NCI-H748 (cell line): ENCODE data around the gene KITLG.
"Not testable (repeated sequence)": the region's sequence is repeated elsewhere in the genome, so short reads cannot be mapped to it uniquely, and the experiment has no call there.

Source experiments
- DNase-seq: peaks from one replicate; lab custom pipeline; 2025; ENCODE audit not compliant: unreplicated experiment; lab: John Stamatoyannopoulos, UW

Gene KITLG, protein sequence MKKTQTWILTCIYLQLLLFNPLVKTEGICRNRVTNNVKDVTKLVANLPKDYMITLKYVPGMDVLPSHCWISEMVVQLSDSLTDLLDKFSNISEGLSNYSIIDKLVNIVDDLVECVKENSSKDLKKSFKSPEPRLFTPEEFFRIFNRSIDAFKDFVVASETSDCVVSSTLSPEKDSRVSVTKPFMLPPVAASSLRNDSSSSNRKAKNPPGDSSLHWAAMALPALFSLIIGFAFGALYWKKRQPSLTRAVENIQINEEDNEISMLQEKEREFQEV

DNA sequence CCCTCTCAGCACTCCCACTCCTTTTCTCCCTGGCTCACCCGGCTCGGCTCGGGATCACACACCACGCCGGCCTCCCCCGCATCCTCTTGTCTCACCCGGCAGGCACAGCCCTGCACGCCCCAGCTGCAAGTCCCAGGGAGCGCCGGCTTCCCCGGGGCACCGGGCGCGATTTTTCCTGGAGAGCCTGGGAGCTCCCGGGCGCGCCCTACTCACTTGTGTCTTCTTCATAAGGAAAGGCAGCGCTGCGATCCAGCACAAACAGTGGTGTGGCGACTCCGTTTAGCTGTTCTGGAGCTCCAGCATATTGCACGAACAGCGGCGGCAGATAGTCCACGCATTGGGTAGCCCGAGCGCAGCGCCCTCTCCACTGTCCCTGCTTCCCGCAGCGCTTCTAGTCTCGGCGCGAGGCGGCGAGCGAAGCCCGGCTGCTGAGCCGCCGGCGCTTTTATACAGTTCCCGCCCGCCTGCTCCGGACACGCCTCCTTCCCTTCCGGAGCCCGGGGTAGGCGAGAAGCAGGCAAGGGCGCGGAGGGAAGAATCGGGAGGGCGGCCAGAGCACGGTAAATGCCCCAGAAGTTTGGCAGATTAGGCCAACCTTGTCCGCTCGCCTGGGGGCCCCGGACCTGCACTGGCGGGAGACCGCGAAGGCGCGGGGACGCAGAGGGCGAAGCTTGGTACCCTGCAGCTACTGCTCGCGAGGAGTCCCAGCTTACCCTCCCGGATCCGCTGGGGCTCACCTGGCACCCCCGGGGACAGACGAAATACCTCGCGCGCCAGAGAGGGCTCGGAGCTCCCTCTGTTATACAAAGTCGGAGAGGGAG lies at the start of gene KITLG:
KITLG (minus strand) TSS at position 421 of the 821 bp plus-strand sequence; CDS start at position 228, 193 bp downstream.
- peak; percentile 97 for DNase-seq

DNA sequence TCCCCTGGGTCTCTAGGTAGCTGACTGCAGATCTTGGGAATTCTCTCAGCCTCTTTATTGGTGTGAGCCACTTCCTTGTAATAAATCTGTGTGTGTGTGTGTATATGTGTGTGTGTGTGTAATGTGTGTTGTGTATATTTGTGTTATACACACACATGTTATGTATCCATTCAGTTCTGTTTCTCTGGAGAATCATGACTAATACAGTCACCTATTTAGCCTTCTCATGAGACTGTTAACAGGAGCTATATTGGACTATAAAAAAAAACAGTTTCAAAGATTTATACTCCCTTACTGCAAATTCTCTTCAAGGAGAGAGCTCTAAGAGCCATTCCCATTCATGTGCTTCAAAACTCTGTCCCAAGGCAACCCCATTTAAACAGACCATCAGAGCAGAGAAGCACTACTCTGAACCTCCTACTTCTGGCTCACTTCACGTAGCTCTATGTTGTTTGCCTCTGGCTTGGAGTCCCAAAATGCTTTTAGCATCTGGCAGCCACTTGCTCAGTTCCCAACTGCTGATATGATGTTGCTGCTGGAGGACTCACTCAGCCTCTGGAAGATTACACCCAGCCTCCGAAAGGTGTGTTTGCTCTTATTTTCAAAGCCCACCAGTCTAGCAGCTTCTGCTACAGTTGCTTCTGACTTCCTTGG lies 48.7 kb upstream of the KITLG start:
- no peak for DNase-seq

DNA sequence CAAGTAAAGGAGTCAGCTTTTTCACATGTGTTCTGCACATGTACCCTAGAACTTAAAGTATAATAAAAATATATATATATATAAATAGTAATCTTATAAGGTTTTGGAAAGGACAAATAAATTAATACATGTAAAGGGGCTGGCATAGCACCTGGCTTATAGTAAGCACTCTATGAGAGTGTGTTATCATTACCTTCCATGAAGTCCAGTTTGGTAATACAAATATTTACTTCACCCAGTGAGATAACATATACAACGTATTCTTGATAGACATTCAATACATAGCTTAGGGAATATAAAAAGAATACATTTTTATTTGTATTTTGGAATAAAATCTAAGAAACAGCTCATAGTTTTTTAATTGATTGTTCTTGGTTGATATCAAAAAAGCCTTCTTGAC lies 47.8 kb upstream of the KITLG start:
- not testable (repeated sequence) for DNase-seq

DNA sequence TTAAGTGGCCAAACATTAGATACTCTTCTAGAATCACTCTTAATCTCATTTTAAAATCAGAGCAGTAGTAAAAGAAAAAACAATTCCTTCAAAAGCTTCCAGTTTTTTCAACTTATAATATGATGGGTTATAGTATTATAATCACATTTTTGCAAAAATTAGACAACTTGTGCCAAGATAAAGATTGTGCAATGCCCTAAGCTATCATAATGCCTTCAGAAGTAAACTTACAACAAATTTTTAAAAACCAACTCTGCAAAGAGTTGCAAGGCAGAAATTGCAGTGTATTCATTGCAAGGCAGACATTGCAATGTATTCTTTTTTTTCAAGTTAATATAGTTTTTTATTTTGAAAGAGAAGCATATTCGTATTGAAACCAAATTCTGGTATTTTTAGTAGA lies 47.2 kb upstream of the KITLG start:
- DNase-seq, result no peak

DNA sequence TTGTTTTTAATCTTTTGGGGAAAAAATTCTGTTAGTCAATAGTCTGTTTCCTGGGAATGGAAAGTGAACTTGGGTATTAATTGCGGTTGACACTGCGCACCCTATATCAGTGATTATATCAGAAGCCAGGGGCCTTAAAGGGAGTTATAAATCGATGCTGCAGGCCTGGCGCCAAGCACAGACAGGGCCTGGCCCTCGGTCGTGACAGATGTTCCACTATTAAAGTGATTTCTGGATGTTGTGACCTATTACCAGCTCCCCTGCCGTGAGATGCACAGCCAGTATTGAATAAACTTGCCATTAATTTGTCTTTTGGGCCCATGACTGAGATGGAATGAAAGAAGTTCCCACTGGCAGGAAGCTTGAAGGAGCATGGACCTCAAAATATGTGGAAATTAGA lies 45.1 kb upstream of the KITLG start:
- no peak for DNase-seq

DNA sequence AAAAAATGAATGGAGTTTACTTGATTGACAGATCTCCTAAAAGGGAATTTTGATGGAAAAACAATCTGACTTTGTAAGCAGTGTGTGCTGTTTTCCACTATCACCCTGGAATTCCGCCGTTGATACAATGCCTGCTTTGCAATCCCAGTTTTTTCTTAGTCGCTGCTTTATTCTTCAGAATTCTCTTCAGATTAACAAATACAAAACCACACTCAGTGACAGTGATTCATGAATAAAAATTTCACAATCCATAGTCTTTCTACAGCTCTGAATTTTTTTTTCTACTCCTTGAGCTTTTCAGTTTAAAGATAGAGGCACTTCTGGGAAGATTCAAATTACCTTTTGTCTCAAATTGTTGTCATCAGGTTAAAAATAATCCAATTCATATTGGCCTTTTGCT lies 44.6 kb upstream of the KITLG start:
- DNase-seq, result no peak

DNA sequence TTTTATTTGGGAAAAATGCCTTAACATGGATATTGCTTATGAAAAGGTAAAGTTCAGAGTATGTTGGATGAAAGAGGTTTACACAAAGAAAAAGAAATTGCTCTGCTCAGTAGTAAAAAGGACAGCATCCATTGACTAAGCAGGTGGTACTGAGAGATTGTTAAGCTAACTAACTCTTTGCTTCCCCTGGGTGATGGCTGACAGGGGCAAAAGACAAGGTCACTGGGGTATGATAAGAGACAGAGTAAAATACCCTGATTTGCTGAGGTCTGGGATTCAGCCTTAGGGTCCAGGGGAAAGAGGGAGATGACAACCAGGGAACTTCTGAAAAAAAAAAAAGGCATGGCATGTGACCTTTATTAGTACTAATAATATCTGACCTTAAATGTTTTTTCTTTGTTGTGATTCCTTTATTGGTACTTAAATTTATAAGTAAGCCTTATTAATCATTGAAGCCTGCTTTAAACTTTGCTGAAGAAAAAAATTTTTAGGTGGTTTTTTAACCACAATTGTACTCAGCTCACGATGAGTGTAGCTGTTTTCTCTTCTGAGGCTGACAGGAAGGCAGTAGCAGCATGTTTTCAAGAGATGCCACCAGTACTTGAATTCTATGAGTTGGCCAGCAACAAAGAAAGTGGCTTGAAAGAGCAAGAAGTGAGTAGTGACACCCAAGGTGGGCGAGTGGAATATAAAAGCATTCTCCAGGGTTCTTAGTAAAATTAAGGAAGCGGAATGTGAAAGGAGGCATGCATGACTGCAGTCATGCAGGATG lies 43.7 kb upstream of the KITLG start:
- no peak for DNase-seq

DNA sequence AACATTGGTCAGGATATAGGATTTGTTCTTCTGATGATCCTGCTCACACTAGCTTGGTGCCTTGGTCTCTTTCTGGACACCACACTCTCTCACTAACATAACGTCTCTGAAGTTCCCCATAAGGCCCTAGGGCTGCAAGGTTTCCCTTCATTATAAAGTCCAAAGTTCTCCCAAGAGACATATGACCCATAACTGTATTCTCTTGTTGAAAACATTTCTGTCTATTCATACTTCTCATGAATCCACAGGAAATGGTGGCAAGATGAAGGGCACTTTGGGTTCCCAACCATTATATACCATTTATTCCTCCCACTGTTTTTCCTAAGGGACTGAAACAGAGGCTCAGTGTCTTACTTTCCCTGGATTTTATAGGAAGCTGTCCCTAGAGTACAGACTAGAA lies 37.1 kb upstream of the KITLG start:
- no peak for DNase-seq

DNA sequence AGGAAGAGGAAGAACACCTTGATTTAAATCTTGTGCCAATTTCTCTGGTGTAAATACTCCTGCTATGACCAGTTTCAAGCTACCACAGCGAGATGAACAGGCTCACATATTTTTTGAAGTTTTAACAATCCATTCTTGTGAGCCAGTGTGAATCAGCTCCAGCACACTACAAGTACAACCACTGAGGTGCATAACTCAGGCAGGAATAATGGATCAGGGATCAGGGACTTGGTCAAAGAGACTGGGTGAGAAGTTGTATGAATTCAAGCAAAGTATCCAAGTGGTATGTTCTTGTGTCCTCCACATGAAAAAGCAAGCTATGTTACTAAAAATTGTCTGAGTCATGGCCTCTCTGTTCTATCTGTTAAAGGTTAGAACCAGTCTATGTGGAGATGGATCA lies 35.2 kb upstream of the KITLG start:
- no peak for DNase-seq

DNA sequence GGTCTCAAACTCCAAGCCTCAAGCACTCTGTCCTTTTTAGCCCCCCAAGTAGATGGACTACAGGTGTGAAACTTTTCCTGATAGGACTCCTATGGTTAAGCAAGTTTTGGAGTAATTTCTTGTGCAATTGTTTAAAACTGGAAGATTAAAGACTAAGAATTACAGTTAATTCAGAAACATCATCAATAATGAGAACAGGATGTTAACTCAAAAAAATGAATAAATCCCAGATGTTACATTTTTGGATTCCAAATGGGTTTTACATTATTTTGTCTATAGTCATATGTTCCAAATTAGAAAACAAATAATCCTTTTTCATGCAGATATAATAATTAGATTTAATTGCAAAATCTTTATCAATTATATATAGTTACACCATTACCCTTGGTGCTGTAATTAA lies 24.4 kb upstream of the KITLG start:
- no peak for DNase-seq

DNA sequence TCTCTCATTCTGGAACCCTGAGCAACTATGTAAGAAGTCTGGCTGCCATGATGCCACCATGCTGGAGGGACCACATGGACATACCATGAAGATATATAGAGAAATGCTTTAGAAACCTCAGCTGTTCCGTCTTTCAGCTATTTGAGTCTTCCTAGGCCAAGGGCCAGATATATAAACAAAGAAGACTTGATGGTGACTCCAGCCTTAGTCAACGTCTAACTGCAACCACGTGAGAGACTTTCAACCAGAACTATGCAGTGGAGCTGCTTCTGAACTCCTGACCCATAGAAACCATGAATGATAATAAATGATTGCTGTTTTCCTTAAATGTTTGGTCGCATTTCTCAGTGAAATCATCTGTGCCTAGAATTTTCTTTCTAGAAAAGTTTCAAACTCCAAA lies 20.0 kb upstream of the KITLG start:
- no peak for DNase-seq

DNA sequence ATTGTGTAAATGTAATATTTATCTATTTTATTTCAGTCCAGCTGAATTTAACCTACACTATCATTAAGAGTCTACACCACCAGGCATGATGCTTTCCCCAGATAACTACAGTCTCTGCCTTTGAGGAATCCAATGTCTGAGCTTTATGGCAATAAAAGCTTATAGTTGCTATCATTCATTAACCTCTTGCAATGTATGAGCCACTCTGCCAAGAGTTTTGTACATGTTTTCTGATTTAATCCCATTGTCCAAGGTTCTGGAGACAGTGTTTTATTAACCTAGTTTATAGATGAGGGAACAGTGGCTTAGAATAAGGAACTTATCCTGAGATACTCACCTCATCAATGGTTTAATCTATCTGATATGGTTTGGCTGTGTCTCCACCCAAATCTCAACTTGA lies 17.1 kb upstream of the KITLG start:
- DNase-seq, result no peak

DNA sequence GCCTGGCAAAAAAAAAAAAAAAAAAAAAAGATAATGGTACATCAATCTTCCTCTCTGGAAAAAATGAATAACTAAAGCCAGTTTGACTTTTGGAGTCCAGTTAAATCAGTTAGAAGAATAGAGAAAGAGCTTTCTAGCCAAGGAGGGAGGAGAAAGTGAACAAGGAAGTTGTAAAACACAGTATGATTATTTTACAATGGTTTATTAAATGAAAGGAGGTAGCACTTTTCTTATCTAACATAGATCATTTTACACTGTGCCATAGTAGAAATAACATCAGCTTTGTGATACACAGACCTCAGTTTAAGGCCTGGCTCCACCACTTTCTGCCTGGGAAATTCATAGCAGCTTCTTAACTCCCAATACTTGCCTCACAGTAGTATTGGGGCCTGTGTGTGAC lies 15.4 kb upstream of the KITLG start:
- no peak for DNase-seq

DNA sequence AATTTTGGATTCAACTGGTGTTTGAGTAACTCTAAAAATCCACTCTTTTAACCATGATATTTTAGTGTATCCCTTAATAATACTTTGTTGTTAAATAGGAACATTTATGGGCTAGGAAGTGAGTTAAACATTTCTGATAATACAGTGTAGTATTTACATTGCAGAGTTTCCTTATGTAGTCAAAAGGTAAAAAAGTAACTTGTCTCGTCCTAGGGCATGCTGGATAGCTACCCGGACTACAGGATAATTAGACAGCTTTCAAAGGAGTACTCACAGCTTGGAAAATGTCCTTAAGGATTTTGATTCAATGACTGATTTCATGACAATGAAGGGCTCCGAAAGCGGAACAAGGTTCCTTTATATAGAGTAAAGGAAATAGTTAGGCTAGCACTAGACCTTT lies 14.5 kb upstream of the KITLG start:
- no peak for DNase-seq

DNA sequence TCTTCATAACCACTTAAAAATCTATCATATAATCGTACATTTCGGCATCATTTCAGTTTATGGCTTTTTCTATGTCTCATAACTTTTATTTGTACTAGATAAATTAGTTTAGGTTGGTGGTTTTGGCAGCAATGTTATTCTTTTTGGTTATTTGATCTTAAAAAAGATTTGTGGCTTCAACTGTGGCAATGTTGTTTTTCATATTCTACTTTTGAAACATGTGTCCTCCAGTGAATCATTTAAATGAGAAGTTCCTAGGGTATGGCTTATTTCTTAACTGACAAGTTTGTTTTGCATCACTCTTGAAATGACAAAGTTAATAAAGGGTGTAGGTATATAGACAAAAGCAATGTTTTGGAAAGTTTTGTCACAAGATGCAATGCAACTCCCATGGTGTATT lies 11.1 kb upstream of the KITLG start:
- DNase-seq, result no peak

DNA sequence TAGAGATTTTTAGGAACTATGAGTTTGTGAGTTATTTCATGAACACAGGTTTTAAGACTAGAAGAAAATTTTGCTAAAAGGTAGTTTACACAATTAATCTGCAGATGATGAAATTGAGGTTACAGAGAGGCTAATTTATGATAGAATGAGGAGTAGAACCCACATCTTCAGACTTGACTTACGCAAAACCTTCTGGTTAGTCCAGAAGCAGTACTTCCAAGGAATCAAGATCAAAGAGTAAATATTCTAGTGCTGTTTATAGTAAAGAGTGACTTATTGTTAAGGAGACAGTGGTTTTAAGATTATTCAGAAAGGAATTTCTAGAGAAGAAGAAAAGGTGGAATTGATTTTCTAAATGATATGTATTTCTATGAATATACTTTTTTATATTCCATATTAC lies 10.6 kb upstream of the KITLG start:
- DNase-seq, result no peak

DNA sequence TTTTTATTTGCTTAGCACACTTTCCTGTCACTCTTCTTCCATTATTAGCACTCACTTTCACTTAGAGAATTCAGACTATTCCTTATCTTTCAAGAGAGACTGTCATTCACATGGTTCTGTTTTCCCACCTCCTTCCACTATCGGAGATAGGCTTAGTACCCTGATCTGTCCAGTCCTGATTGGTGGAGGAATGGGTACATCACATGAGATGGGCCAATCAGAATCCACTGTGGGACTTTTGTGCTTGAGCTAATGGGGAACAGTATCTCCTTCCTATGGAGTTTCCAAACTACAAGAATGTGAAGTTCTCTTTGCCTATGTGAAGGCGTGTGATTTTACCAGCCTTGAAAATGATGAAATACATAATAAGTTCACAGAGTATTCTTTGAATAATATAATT lies 4.8 kb upstream of the KITLG start:
- no peak for DNase-seq

DNA sequence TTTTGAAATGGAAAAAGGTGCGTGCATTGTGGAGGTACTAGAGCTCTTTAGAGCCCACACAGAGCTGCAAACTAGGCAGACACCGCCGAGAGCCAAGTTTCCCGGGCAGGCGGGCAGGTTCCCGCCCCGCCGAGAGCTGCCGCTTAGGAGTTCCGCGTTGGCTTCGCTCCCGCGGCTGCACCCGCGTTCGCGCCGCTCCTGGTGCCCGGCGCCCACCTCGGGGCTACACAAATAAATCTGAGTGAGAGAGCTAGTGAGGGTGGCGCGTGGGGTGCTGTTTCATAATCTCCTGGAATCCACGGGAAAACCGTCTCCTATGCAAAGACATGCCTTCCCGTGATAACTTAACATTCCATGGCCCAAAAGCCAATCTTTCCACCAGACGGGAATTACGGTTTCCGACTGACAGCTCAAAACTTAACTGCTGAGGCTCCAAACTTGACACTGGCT lies 645 bp downstream of the KITLG start:
- DNase-seq, result peak; percentile 70

DNA sequence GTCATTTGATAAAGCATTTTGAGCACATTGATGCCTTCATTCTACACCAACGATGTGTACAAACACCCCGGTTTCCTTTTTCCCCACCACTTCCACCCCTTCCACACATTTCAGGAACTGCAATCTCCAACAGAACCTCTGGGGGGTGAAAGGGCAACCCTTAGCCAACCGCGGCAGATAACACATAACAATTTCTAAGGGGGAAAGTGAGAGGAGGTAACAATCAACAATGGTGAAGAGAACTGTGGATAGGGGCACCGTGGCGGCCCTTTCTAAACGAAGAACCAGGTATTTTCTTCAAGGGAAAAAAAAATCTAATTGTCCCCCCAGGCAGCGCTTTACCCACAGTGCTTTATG lies 1.1 kb downstream of the KITLG start:
- DNase-seq, result peak; percentile 87

DNA sequence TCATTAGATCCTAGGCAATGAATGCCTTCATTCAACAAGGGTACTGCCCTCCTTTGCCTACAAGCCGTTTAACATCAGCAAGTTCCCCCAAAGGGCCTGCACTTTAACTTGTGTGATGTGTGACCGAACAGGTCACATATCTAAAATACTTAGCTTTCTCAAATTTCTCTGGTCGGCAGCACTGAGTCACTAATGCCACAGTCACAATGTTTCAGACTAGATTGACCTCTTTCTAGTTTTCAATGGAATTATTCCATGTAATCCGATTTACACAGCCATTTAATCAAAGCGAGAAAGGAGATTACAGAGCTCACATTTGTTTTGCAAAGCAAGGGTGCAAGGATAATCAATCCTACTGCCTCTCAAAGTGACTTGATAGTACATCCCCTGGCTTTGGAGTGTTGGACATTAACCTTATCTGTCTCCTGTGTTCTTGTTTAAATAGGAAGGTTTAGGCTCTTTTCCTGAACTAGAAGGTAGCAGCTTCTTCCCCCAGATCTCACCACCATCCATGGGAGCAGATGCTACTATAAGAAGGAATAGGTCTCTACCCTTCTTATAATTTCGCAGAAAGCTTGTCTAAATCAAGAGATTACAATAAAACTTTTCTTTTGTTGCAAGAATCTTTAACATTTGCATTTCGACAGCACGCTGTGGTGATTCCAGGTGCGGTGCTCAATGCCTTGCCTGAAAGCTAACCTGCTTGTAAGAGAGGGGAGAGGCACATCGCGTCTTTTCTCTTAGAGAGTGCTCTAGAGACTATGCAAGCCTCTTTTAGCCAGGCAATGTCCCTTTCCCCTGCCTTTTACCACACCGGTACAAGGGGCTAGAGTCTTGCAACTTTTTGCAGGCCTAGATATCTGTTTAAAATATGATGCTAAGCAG lies 1.8 kb downstream of the KITLG start:
- peak; percentile 83 for DNase-seq
